OCI-LY1 (cell line): ENCODE data around the gene LRMDA.

Source experiments
- CTCF ChIP-seq: fragments of 200-600 bp; sonication (generic), shearing (Covaris generic); IDR thresholded peaks from 2 replicates; pipeline ENCODE4 v1.5.1; 2017; ENCODE audit warnings: mild to moderate bottlenecking, antibody characterized with exemption, low read length, moderate library complexity, mixed read lengths
- EZH2 ChIP-seq: fragments of 200-600 bp; sonication (generic), shearing (Covaris generic); IDR thresholded peaks from 2 replicates; pipeline ENCODE4 v1.8.0; 2017; ENCODE audit warnings: borderline replicate concordance, mixed run types, mild to moderate bottlenecking, antibody characterized with exemption, low read length, moderate library complexity, mixed read lengths

GRCh38 chr10:76218035-76218434 lies 786.6 kb downstream of the LRMDA start:
- TF ChIP-seq CTCF = no peak
- no peak for TF ChIP-seq EZH2
